Stomach (tissue), 4 donors: ENCODE results near the gene ANKRD62.

ENCODE experiments used
- CTCF ChIP-seq, 7 experiments: fragments of 450-650 bp in 4 of 7; fragments of 200-600 bp in 3 of 7; sonication (generic) in 3 of 7; IDR thresholded peaks; one replicate each; pipeline ENCODE4 v1.5.1; 2016 to 2019; ENCODE audit warnings: antibody characterized with exemption in 7 of 7, control low read depth in 2 of 7, mild to moderate bottlenecking in 1 of 7
- EP300 ChIP-seq: sonication (generic); formaldehyde crosslinking; IDR thresholded peaks from one replicate; pipeline ENCODE4 v1.6.1; 2017; ENCODE audit warnings: antibody characterized with exemption
- POLR2A ChIP-seq, 4 donors: fragments of 450-650 bp; IDR thresholded peaks; one replicate each; pipeline ENCODE4 v1.6.1; 2016; ENCODE audit warnings: antibody characterized with exemption in 4 of 4, control low read depth in 2 of 4, mild to moderate bottlenecking in 1 of 4, moderate library complexity in 1 of 4
- POLR2AphosphoS5 ChIP-seq, 3 donors: sonication (generic); formaldehyde crosslinking; IDR thresholded peaks; one replicate each; pipeline ENCODE4 v1.6.1; 2016; ENCODE audit warnings: antibody characterized with exemption in 3 of 3

DNA sequence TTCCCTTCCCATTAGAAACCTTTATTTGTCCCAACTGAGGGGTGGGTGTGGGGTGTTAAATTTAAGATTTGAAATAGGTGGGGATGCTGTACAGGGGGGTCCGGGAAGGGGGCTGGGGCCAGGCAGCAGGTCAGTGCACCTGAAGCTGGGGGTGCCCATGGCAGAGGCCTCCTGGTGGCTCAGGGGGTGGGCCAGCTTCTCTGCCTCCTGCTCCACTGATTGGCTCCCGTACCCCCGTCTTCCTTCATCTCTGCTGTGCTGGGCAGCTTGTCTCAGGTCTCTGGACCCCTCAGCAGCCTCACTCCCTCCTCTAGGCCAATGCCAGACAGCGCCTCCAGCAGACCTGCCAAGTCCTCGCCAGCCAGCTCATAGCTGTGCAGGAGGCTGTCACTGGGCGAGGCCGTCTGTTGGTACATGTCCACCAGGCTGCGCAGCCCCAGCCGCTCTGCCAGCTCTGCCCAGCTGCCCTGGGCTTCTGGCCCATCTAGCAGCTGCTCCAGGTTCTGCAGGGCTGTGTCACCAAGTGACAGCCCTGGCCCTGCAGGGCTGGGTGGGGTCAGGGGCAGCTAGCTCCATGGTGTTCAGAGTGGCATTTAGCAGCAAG is 2.0 kb upstream of the ANKRD62 start:
- TF ChIP-seq CTCF (IDR thresholded peaks at IDR 0.05): no peak
- TF ChIP-seq POLR2AphosphoS5 (IDR thresholded peaks at IDR 0.05): no peak
- TF ChIP-seq POLR2A (IDR thresholded peaks at IDR 0.05): no peak
- no peak for TF ChIP-seq EP300
